Nephron progenitor cell (in vitro differentiated cells): ENCODE measurements around the gene NPRL2.

Source experiments
- DNase-seq: peaks from one replicate; pipeline ENCODE4 v3.0.0; 2021
- H3K27ac Mint-ChIP-seq: 2 replicates; pipeline ENCODE4 v1.8.0; 2021; ENCODE audit warnings: mild to moderate bottlenecking, moderate library complexity, mixed read lengths
- H3K27me3 Mint-ChIP-seq: 2 replicates; pipeline ENCODE4 v1.8.0; 2021; ENCODE audit warnings: mild to moderate bottlenecking, low read depth, mixed read lengths; ENCODE audit not compliant: poor library complexity
- H3K36me3 Mint-ChIP-seq: 2 replicates; pipeline ENCODE4 v1.8.0; 2021; ENCODE audit warnings: low read depth, mixed read lengths
- H3K4me1 Mint-ChIP-seq: 2 replicates; pipeline ENCODE4 v1.8.0; 2021; ENCODE audit warnings: mixed read lengths
- H3K4me3 Mint-ChIP-seq: 2 replicates; pipeline ENCODE4 v1.8.0; 2021; ENCODE audit warnings: mild to moderate bottlenecking, moderate library complexity, mixed read lengths
- H3K9me3 Mint-ChIP-seq: 2 replicates; pipeline ENCODE4 v1.8.0; 2021; ENCODE audit warnings: mild to moderate bottlenecking, moderate library complexity, mixed read lengths
- CTCF ChIP-seq: fragments of 200-600 bp; sonication (generic); IDR thresholded peaks from 2 replicates; pipeline ENCODE4 v1.5.0; 2021; ENCODE audit warnings: antibody characterized with exemption

Gene NPRL2

GRCh38 chr3:50339485-50340146, 11.0 kb downstream of the NPRL2 start:
- Mint-ChIP-seq H3K36me3 (no peaks in the 10 kb centered on the region), H3K27ac (no peak overlapping the region), H3K4me1 (peaks cover 43% of the 10 kb centered on the region), H3K27me3 (peaks cover 69% of the 10 kb centered on the region), H3K9me3 (peaks cover 4% of the 10 kb centered on the region), H3K4me3 (peak overlapping the region; percentile 61)
- no peak for DNase-seq
- no peak for TF ChIP-seq CTCF

- H3K9me3 Mint-ChIP-seq = peaks cover 2% of the 10 kb centered on the region
- TF ChIP-seq CTCF = no peak
- peak overlapping the region; percentile 94 for H3K4me3 Mint-ChIP-seq
- H3K27ac Mint-ChIP-seq = no peak overlapping the region
- no peaks in the 10 kb centered on the region for H3K36me3 Mint-ChIP-seq
- H3K27me3 Mint-ChIP-seq = peaks cover 63% of the 10 kb centered on the region
- peaks cover 50% of the 10 kb centered on the region for H3K4me1 Mint-ChIP-seq
- DNase-seq = no peak
Observed at GRCh38 chr3:50338965-50339364, 11.6 kb downstream of the NPRL2 start.

- Mint-ChIP-seq H3K4me3 (peak overlapping the region; percentile 94), H3K27me3 (peaks cover 46% of the 10 kb centered on the region), H3K36me3 (no peaks in the 10 kb centered on the region), H3K9me3 (no peaks in the 10 kb centered on the region), H3K4me1 (peaks cover 55% of the 10 kb centered on the region), H3K27ac (peak overlapping the region; percentile 99)
- DNase-seq = peak; percentile 99
- no peak for TF ChIP-seq CTCF
Observed at GRCh38 chr3:50337175-50337861, 13.3 kb downstream of the NPRL2 start.

- Mint-ChIP-seq H3K27me3 (peaks cover 39% of the 10 kb centered on the region), H3K4me1 (peaks cover 55% of the 10 kb centered on the region), H3K4me3 (peak overlapping the region; percentile 94), H3K9me3 (no peaks in the 10 kb centered on the region), H3K27ac (peak overlapping the region; percentile 95), H3K36me3 (no peaks in the 10 kb centered on the region)
- no peak for DNase-seq
- no peak for TF ChIP-seq CTCF
Observed at GRCh38 chr3:50336452-50337174, 14.0 kb downstream of the NPRL2 start.

- Mint-ChIP-seq H3K36me3 (peaks cover 7% of the 10 kb centered on the region), H3K27me3 (peaks cover 18% of the 10 kb centered on the region), H3K9me3 (no peaks in the 10 kb centered on the region), H3K27ac (peak overlapping the region; percentile 88), H3K4me1 (peaks cover 48% of the 10 kb centered on the region), H3K4me3 (peak overlapping the region; percentile 61)
- no peak for DNase-seq
- TF ChIP-seq CTCF = no peak
Observed at GRCh38 chr3:50334339-50335075, 16.1 kb downstream of the NPRL2 start.
